Renal cortex interstitium (tissue), 11 donors: ENCODE data around the gene HSPB1. TPM values are rescaled to one million over a fixed set of nuclear protein-coding genes. Genes with fewer than 3 reads are reported as not detected.
"Not testable (repeated sequence)": the region's sequence is repeated elsewhere in the genome, so short reads cannot be mapped to it uniquely, and the experiment has no call there.

Experiments
- DNase-seq, 11 donors: peaks; one replicate each; pipeline ENCODE4 v3.0.0-alpha.2; 2013; ENCODE audit warnings: low read depth in 9 of 11, low spot score in 4 of 11; ENCODE audit errors: extremely low read depth in 1 of 11
- polyA plus RNA-seq, 3 donors: library from polyadenylated mRNA; unstranded; fragments of 120-200 nt; gene quantifications; one replicate each; pipeline ENCODE4 v1.2.1, GENCODE V29; 2013; ENCODE audit not compliant: insufficient read length in 3 of 3

HSPB1 gene
- polyA plus RNA-seq, 3 donors, result 119 to 226 (median 218) TPM

DNA sequence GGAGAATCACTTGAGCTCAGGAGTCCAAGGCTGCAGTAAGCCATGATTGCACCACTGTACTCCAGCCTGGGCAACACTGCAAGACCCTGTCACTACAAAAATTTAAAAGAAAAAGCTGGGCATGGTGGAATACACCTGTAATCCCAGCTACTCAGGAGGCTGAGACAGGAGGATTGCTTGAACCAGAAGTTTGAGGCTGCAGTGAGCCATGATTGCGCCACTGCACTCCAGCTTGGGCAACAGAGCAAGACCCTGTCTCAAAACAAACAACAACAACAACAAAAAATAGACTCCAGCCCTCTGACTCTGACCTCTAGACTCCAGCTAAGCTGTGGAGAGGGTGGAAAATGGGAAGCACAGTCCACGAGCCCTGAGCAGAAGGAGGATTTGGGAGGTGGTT, 31.1 kb upstream of the HSPB1 start:
- DNase-seq, result not testable (repeated sequence)

DNA sequence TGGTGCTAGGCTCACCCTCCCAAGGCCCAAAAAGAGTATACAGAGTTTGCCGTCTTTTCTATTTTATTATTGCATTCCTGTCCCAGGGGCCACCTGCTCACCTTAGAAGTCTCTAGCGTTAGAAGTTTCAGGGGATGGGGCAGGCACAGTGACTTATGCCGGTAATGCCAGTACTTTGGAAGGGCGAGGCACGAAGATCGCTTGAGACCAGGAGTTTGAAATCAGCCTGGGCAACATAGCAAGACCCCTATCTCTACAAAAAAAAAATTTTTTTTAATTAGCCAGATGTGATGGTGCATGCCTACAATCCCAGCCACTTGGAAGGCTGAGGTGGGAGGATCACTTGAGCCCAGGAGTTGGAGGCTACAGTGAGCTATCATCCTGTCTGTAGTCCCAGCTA, 30.3 kb upstream of the HSPB1 start:
- no peak for DNase-seq

DNA sequence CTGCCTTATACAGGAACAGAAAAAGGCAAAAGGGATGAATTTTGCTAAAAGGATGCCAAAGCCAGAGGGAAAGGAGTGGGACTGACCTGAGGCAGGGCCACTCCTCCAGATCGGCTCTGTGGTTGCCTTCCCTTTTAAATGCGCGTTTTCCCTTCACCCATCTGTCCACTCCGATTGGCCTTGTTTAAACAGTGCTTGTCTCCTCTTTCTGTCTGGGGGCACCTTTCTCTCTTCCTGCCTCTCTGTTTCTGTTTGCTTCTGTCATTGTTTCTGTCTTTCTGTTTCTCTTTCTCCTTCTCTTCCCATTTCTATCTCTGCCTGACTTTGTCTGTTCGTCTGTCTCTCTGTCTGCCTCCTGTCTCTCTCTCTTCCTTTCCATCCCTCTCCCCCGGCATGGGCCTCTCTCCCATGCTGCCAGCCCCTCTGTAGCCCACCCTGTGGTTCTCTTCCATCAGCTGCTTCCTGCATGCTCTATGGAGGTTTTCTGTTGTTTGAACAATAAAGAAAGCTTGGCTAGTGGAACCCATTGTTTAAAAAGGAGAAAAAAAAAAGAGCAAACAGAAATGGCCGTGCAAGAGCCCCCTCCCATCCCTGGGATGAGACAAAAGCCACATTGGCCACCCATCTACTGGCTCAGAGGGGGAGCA, 29.5 kb upstream of the HSPB1 start:
- no peak for DNase-seq

DNA sequence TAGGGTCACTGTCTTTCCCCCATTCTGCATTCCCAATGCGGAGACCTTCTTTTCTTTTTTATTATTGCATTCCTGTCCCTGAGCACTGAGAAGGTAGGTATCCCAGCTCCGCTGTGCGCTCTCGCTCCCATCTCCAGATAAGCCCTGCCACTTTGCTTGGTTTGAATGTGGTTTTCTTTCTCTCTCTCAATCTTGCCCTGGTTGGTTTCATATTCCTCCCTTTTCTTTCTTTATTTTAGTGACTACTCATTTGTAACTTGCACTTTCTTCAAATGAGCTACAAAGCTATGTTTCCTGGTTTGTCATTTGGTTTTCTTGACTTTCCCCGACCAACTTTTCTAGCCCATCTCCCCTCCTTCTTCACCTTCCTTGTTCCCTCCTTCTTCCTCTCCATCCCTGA, 29.0 kb upstream of the HSPB1 start:
- DNase-seq, result no peak

DNA sequence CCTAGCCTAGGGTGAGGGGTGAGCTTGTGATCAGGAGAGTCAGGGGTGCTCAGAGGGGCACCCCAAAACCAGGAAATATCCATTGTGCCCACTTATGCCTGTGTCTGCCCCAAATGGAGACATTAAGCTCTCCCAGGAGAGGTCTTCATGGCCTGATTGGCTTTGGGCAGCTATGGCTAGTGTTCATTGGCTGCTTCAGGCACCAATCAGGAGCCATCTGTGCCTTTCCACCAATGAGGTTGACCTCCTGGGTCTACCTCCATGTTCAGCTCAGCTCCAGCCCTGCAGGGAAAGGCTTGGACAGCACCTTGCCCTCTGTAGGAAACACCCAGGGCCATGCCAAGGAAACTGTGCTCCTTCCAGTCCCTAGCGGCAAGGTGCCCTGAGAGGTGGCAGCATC, 23.9 kb upstream of the HSPB1 start:
- DNase-seq, result no peak

DNA sequence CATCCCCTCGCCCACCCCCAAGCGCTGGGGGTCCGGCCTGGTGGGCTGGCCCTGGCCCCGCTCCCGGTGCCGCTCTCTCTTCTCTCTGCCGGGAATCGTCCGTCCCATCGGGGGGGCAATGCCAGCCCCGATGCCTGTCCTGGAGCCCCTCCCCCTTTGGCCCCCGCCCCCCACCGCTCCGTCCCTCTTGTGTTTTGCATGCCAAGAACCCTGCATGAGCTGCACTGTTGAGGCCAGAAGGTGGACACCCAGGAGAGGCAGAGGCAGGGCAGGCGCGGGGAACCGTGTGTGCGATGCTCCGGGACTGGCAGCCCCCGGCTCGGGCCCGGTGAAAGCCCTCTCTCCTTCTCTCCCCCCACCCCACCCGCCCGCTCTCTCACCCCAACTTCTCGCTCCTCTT, 22.1 kb upstream of the HSPB1 start:
- DNase-seq, result no peak

DNA sequence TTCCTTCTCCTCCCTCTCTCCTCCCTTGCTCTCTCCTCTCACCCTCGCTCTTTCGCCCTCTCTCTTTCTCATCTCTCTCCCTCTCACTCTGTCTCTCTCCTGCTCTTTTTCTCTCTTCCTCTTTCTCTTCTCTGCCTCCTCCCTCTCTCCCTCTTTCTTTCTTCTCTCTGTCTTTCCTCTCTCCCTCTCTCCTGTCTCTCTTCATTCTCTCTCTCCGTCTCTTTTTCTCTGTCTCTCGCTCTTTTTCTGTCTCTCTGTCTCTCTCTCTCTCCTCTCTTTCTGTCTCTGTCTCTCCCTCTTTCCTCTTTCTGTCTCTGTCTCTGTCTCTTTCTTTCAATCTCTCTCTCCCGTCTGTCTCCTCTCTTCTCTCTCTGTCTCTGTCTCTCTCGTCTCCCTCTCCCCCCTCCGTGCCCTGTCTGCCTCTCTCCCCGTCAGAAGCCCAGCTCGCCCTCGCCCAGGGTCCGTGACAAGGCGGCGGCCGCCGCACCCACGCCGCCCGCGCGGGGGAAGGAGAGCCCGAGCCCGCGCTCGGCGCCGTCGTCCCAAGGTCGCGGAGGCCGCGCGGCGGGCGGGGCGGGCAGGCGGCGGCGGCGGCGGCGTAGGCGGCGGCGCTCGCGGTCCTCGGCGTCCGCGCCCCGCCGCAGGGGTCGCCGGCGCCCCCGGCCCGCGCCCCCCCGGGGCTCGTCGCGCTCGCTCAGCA, 21.3 kb upstream of the HSPB1 start:
- no peak for DNase-seq

DNA sequence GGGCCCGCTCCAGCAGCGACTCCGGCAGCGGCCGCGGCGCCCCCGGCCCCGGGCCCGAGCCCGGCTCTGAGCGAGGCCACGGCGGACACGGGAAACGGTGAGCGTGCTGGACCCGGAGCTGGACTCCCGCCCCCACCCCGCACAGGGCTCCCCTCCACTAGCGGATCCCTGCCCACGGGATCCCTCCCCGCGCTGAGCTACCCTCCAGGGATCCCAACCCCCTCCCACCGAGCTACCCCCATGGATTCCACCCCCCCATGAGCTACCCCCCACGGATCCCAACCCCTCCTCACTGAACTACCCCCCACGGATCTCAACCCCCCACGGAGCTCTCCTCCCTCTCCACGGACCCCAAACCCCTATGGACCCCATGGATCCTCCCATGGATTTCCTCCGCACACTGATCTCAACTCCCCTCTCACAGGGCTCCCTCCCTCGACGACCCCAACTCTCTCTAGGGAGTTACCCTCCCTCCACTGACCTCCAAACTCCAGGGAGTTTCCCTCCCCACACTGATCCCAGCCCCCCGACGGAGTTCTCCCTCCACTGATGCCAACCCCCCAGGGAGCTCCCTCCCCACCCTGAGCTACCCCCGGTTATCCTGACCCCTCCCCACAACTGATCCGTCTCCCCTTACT, 20.6 kb upstream of the HSPB1 start:
- no peak for DNase-seq

DNA sequence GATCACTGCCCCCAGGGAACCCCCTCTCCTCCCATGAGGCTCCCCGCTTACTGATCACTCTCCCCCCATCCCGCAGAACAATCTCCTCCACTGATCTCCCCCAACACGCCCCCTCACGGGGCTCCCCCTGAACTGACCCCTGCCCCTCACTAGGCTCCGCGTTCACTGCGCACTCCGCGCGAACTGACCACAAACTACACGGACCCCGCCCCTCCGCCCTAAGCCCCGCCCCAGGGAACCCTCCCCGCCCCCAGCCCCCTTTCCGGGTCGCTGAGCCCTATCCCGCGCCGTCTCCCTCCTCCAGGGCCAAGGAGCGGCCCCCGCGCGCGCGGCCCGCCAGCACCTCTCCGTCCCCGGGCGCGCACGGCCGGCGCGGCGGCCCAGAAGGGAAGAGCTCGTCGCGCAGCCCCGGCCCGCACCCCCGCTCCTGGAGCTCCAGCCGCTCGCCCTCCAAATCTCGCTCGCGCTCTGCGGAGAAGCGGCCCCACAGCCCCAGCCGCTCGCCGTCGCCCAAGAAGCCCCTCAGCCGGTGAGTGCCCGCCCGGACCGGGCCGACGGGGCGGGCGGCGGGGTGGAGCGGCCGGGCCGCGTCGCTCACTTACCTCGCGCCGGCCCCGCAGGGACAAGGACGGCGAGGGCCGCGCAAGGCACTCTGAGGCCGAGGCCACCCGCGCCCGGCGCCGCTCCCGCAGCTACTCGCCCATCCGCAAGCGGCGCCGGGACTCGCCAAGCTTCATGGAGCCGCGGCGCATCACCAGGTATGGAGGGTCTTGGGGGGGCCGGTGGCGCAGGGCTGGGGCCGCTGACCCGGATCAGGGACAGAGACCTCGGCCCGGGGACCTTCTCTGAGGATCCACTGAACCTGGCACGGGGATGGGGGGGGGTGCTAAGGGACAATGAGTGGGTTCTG, 19.9 kb upstream of the HSPB1 start:
- DNase-seq, result no peak

DNA sequence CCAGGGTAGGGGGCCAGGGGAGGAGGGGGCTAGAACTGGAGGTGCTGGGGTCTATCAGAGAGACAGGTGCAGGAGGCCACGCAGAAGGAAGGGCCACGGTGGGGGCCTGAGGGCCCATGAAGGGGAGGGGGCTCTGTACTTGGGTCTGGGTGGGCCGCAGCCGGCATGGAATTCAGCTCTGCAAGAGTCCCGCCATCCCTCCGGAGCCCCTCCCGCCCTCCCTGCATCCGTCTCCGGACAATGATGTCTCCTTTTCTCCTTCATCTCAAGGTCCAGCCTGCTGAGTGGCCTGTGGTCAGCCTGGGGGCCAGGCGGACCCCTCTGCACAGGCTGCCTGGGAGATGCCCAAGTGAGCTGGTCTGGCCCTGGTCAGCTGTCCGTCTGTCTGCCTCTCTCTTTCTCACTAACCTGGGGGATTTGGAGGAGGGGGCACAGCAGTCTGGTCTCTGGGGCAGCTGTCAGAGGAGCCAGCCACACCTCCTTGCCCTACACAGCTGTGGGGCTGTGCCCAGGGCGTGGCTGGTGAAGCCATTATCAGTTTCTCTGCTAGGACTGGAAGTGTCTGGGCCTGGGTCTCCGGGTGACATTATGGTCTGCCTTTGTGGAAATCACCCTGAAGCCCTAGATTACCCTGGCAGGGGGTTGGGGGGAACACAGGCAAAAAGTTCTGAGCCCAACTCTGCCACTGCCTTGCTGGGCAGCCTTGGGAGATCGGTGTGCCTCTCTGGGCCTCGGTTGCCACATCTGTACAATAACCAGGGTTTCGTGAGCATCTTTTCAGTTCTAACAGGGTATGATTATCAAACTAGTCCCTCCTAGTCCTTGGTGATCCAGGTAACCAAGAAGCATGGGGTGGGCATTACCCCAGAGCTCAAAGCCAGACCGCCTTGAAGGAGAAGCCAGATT, 19.0 kb upstream of the HSPB1 start:
- DNase-seq, result no peak

DNA sequence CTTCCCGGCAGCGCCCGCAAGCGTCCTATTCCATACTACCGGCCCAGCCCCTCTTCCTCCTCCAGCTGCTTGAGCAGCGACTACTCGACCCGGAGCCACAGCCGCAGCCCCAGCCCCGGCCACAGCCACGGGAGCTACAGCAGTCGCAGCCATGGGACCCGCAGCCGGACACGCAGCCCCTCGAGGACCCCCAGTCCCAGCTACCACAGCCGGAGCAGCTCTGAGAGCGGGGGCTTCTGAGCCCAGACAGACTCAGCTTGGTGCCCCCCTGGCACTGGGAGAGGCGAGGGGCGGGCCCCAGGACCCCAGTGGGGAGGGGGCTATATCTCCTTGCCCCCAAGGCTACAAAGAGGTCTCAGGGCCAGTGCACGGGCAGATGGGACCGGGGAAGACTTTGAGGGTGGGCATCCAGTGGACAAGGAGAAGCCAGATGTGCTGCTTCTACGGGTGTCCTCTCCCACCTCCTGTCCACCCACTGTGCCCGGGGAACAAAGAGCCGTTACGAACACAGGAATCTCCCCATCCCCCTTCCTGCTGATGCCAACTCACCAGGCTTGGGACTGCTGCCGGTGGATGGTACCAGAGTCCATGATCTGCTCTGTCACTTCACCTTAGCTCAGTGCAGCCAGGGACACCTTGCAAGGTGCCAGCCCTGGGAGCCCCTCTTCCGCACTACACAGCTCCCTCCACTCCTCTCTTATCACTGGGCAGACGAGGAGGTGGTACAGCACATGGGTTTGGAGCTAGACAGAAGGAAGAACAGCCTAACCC, 16.7 kb upstream of the HSPB1 start:
- no peak for DNase-seq

DNA sequence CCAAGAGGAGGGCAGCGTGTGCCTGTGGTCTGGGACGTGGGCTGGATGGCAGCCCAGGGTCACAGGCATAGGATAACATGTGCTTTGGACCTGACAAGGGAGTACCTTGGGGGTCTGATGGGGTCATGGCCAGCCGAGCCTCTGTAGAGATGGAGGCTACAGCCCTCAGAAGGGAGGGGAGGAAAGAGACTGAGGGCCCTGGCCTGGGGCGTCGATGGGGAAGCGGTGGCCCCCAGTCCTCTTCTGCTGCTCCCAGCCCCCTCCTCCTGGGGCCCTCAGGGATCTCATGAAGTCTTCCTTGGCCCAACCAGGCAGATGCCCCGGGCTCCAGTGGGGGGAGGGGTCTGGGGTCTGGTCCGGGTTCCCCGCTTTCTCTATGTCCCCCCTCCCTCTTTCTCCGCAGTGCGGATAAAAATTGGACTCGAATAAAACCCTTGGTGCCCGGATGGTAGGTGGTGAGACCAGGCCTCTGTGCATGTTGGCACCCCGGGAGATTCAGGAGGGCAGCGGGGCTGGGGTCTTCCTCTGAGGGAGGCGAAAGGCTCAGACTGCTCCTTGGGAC, 15.6 kb upstream of the HSPB1 start:
- DNase-seq, result no peak

DNA sequence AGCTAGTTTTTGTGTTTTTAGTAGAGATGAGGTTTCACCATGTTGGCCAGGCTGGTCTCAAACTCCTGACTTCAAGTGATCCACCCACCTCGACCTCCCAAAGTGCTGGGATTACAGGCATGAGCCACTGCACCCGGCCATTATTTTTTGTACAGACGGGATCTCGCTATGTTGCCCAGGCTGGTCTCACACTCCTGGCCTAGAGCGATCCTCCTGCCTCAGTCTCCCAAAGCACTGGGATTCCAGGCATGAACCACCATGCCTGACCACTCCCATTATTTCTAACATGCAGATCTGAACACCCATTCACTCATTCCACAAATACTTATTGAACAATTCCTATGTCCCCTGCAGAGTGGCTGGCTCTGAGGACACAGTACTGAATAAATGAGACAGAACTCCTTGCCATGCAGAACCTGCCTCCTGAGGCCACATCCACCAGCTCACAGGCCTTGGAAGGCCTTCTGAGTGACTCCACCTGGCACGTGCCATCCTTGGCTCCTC, 11.6 kb upstream of the HSPB1 start:
- not testable (repeated sequence) for DNase-seq

DNA sequence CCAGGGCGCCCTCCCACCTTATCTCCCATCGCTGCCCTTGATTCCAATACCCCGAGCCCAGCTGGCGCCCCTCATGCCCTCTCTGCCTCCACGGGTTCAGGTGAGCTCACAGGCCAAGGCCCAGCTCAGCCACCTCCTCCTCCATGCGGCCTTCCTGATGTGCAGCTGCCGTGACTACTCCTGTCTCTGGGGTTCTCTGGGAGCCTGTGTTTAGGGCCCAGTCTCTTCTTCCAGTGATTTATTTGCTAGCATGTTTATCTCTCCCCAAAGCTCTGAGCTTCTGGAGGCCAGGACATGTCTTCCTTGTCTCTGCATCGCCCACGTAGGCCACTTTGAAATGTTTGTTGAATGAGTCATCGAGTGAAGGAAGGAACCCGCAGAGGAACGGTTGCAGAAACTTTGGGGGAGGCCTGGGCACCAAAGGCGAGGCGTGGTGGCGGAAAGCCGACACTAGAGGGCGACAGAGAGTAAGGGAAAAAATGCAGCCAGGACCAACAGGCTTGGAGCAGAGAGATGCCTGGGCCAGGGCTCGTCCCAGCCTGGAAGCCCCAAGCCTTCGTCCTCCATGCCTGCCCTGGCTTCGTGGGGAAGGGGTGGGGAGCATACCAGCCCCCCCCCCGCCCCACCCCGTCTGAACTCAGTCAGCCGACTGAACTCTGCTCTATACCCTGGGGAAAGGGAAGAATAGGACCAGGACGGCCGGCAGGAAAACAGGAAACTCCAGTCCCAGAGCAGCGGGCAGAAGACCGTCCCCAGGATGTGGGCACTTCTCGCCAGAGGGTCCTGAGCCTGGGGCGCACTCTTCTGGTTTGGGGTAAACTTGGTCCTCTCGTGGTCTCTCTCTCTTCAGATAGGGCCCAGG, 10.9 kb upstream of the HSPB1 start:
- peak in 9 of 11 donors; percentile 75 to 85 (median 80) for DNase-seq

DNA sequence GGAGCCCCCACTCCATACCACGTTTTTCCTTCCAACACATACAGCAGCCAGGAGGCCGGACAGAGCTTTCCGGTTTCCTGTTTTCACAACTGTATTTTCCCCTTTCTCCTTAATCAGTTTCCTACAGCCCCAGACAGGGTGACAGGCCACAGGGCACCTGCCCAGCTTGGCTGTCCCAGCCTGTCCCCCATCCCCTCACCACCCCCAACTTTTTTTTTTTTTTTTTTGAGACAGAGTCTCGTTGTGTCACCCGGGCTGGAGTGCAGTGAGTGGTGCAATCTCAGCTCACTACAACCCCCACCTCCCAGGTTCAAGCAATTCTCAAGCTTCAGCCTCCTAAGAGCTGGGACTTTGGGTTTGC, 10.3 kb upstream of the HSPB1 start:
- no peak for DNase-seq

DNA sequence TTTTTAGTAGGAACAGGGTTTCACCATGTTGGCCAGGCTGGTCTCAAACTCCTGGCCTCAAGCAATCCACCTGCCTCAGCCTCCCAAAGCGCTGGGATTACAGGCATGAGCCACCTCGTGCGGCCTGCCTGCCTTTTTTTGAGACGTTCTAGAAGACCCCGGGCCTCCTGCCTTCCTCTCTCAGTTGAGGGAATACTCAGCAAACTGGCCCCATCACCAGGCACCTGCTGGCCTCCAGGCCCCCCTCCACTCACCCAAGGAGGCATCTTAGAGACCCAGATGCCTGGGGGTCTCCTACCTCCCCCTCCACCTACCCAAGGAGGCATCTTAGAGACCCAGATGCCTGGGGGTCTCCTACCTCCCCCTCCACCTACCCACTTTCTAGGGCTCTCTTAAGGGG, 9.6 kb upstream of the HSPB1 start:
- not testable (repeated sequence) for DNase-seq
